HG03139 (cell line): ENCODE data around the gene ADAMTS2.

Source experiments
- ATAC-seq: cut with Tn5 transposase; IDR thresholded peaks from one replicate; pipeline ENCODE4 v1.9.1; 2021; ENCODE audit not compliant: unreplicated experiment

ADAMTS2 gene

GRCh38 chr5:179185941-179186411 lies 159.3 kb downstream of the ADAMTS2 start:
- ATAC-seq, result no peak

GRCh38 chr5:179185256-179185940 lies 159.9 kb downstream of the ADAMTS2 start:
- no peak for ATAC-seq

- ATAC-seq, result no peak
These were observed 160.7 kb downstream of the ADAMTS2 start for GRCh38 chr5:179184521-179185050.

- ATAC-seq, result no peak
These were observed 161.8 kb downstream of the ADAMTS2 start for GRCh38 chr5:179183481-179183880.

- ATAC-seq, result no peak
These were observed 162.7 kb downstream of the ADAMTS2 start for GRCh38 chr5:179182601-179183000.

GRCh38 chr5:179181988-179182387 lies 163.3 kb downstream of the ADAMTS2 start:
- ATAC-seq, result no peak

- no peak for ATAC-seq
These were observed 164.2 kb downstream of the ADAMTS2 start for GRCh38 chr5:179180921-179181645.

GRCh38 chr5:179180061-179180610 lies 165.1 kb downstream of the ADAMTS2 start:
- ATAC-seq, result no peak

GRCh38 chr5:179177711-179178575 lies 167.3 kb downstream of the ADAMTS2 start:
- ATAC-seq, result no peak

- no peak for ATAC-seq
These were observed 168.6 kb downstream of the ADAMTS2 start for GRCh38 chr5:179176571-179177230.

GRCh38 chr5:179176166-179176565 lies 169.1 kb downstream of the ADAMTS2 start:
- no peak for ATAC-seq

- ATAC-seq, result no peak
These were observed 173.2 kb downstream of the ADAMTS2 start for GRCh38 chr5:179171816-179172745.

GRCh38 chr5:179171251-179171815 lies 173.9 kb downstream of the ADAMTS2 start:
- no peak for ATAC-seq

GRCh38 chr5:179170606-179171005 lies 174.7 kb downstream of the ADAMTS2 start:
- no peak for ATAC-seq

- ATAC-seq, result no peak
These were observed 175.4 kb downstream of the ADAMTS2 start for GRCh38 chr5:179169836-179170235.

- no peak for ATAC-seq
These were observed 176.6 kb downstream of the ADAMTS2 start for GRCh38 chr5:179168664-179169063.

- no peak for ATAC-seq
These were observed 177.3 kb downstream of the ADAMTS2 start for GRCh38 chr5:179167871-179168451.
